ENCODE measurements around the gene CDH13.

CDH13 gene

DNA sequence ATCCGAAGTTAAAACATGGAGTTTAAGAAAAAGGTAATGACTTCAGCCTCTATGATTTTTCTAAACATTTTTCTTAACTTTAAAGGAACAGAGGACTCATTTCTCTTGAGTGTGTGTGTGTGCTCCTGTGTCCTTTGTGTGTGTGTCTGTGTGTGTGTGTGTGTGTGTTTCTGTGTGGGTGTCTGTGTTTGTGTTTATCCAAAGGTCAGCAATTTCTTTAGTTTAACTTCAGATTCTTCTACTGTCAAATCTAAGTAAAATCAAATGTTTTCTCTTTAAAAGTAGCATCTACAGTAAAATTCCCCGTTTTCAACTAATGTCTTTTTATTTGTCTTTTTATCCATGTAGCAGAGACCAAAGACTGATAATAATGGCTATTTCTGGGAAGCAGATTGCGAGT, 1212.8 kb downstream of the CDH13 start:
- no peak overlapping the region for H3K14ac ChIP-seq (ENCODE audit: low read length in 2 of 2)
- no peak overlapping the region for H3K4me2 ChIP-seq (ENCODE audit: low read length, poor library complexity, severe bottlenecking)
- no peak overlapping the region for H2BK5ac ChIP-seq (ENCODE audit: low read depth, low read length, poor library complexity, severe bottlenecking)
- no peak overlapping the region for H2BK12ac ChIP-seq (ENCODE audit: low read length in 2 of 2)
- no peaks in the 10 kb centered on the region for H3K9me3 ChIP-seq (ENCODE audit: control insufficient read depth, low read length)
- no peak overlapping the region for H2BK15ac ChIP-seq (ENCODE audit: low read depth, poor library complexity, severe bottlenecking)
- H3K36me3 ChIP-seq (ENCODE audit: control insufficient read depth in 1 of 2, insufficient read depth in 2 of 2, low read depth in 1 of 2, low read length in 2 of 2) = no peaks in the 10 kb centered on the region
- H2BK120ac ChIP-seq (ENCODE audit: low read depth, low read length) = no peak overlapping the region
- H2AK5ac ChIP-seq (ENCODE audit: low read length, severe bottlenecking) = no peak overlapping the region
- H3K27me3 ChIP-seq (ENCODE audit: control insufficient read depth in 1 of 2, insufficient read depth in 1 of 2, low read length in 2 of 2) = no peaks in the 10 kb centered on the region
- H3K18ac ChIP-seq (ENCODE audit: low read depth in 1 of 2, low read length in 2 of 2) = no peak overlapping the region
- DNase-seq = no peak
- no CpG with 5 or more reads among the region's 3 CpGs for WGBS
- H3K9ac ChIP-seq (ENCODE audit: low read length) = no peak overlapping the region
- no peak overlapping the region for H3K23ac ChIP-seq (ENCODE audit: low read length in 2 of 2)
- H3K79me1 ChIP-seq (replicated peaks; ENCODE audit: low read length, poor library complexity, severe bottlenecking) = no peaks in the 10 kb centered on the region
- no peak overlapping the region for H4K8ac ChIP-seq (ENCODE audit: low read length)
- no peak overlapping the region for H3K27ac ChIP-seq (ENCODE audit: low read length, poor library complexity, severe bottlenecking)
- H2AFZ ChIP-seq (ENCODE audit: low read depth, low read length) = no peak overlapping the region
- H3K4ac ChIP-seq (ENCODE audit: low read depth in 1 of 2, low read length in 2 of 2) = no peak overlapping the region
- H4K91ac ChIP-seq (ENCODE audit: low read length) = no peak overlapping the region
- peaks cover 2% of the 10 kb centered on the region for H3K4me1 ChIP-seq (ENCODE audit: control insufficient read depth, insufficient read depth, low read depth, low read length)
- no peak overlapping the region for H3K4me3 ChIP-seq (ENCODE audit: insufficient read depth in 1 of 2, low read depth in 1 of 2, low read length in 2 of 2)

DNA sequence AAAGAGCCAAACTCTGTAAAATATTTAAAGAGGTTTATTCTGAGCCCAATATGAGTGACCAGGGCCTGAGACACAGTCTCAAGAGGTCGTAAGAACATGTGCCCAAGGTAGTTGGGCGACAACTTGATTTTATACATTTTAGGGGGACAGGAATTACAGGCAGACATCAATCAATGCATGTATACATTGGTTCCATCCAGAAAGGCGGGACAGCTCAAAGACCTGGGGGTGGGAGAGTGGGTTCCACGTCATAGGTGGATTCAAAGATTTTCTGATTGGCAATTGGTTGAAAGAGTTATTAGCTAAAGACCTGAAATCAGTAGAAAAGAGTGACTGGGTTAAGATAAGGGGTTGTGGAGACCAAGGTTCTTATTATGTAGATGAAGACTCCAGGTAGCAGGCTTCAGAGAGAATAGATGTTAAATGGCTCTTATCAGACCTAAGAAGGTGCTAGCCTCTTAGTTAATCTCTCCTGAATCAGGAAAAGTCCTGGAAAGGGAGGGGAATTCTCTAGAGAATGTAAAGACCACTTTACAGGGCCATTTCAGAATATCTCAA, 1213.4 kb downstream of the CDH13 start:
- 51% methylated on average over 4 of the region's 4 CpGs for WGBS
- DNase-seq = no peak
- H3K79me1 ChIP-seq (replicated peaks; ENCODE audit: low read length, poor library complexity, severe bottlenecking) = no peaks in the 10 kb centered on the region

DNA sequence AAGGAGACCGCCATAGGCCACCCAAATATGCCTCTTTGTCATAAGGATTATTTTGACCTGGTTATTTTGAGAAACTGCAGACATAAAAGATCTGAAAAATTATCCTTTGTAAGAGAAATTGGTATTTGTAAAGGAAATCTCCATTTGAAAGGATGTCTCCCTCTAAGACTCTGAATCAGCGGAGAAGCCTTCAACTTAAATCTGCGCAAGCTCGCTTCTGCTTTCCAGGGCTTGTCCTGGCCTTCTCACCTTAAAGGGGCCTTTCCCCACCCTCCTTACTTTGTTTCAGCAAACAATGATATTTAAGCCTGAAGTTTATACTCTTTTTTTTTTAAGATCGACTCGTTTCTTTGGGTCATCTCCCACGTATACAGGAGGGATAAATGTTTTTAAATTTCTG, 1215.5 kb downstream of the CDH13 start:
- Histone ChIP-seq H3K27me3 (ENCODE audit: control insufficient read depth in 1 of 2, insufficient read depth in 1 of 2, low read length in 2 of 2) (no peaks in the 10 kb centered on the region), H3K27ac (ENCODE audit: low read length, poor library complexity, severe bottlenecking) (no peak overlapping the region), H4K91ac (ENCODE audit: low read length) (no peak overlapping the region), H2BK5ac (ENCODE audit: low read depth, low read length, poor library complexity, severe bottlenecking) (no peak overlapping the region), H3K9me3 (ENCODE audit: control insufficient read depth, low read length) (no peaks in the 10 kb centered on the region), H3K4me1 (ENCODE audit: control insufficient read depth, insufficient read depth, low read depth, low read length) (no peaks in the 10 kb centered on the region), H3K4me3 (ENCODE audit: insufficient read depth in 1 of 2, low read depth in 1 of 2, low read length in 2 of 2) (no peak overlapping the region), H3K79me1 (replicated peaks; ENCODE audit: low read length, poor library complexity, severe bottlenecking) (no peaks in the 10 kb centered on the region), H3K4me2 (ENCODE audit: low read length, poor library complexity, severe bottlenecking) (no peak overlapping the region), H3K18ac (ENCODE audit: low read depth in 1 of 2, low read length in 2 of 2) (no peak overlapping the region), H2AFZ (ENCODE audit: low read depth, low read length) (no peak overlapping the region), H3K9ac (ENCODE audit: low read length) (no peak overlapping the region), H2AK5ac (ENCODE audit: low read length, severe bottlenecking) (no peak overlapping the region), H3K4ac (ENCODE audit: low read depth in 1 of 2, low read length in 2 of 2) (no peak overlapping the region), H2BK15ac (ENCODE audit: low read depth, poor library complexity, severe bottlenecking) (no peak overlapping the region), H3K36me3 (ENCODE audit: control insufficient read depth in 1 of 2, insufficient read depth in 2 of 2, low read depth in 1 of 2, low read length in 2 of 2) (no peaks in the 10 kb centered on the region), H2BK120ac (ENCODE audit: low read depth, low read length) (no peak overlapping the region), H2BK12ac (ENCODE audit: low read length in 2 of 2) (no peak overlapping the region), H3K23ac (ENCODE audit: low read length in 2 of 2) (no peak overlapping the region), H4K8ac (ENCODE audit: low read length) (no peak overlapping the region), H3K14ac (ENCODE audit: low read length in 2 of 2) (no peak overlapping the region)
- 81% methylated on average over 6 of the region's 7 CpGs for WGBS
- no peak for DNase-seq

More for the DNA sequence above, 1213.4 kb downstream of the CDH13 start:
- H2BK5ac ChIP-seq (ENCODE audit: low read depth, low read length, poor library complexity, severe bottlenecking) = no peak overlapping the region
- H3K9me3 ChIP-seq (ENCODE audit: control insufficient read depth, low read length) = no peaks in the 10 kb centered on the region
- no peak overlapping the region for H2BK15ac ChIP-seq (ENCODE audit: low read depth, poor library complexity, severe bottlenecking)
- H4K91ac ChIP-seq (ENCODE audit: low read length) = no peak overlapping the region
- H3K23ac ChIP-seq (ENCODE audit: low read length in 2 of 2) = no peak overlapping the region
- H3K14ac ChIP-seq (ENCODE audit: low read length in 2 of 2) = no peak overlapping the region
- no peaks in the 10 kb centered on the region for H3K27me3 ChIP-seq (ENCODE audit: control insufficient read depth in 1 of 2, insufficient read depth in 1 of 2, low read length in 2 of 2)
- H3K18ac ChIP-seq (ENCODE audit: low read depth in 1 of 2, low read length in 2 of 2) = no peak overlapping the region
- H3K4me2 ChIP-seq (ENCODE audit: low read length, poor library complexity, severe bottlenecking) = no peak overlapping the region
- no peaks in the 10 kb centered on the region for H3K36me3 ChIP-seq (ENCODE audit: control insufficient read depth in 1 of 2, insufficient read depth in 2 of 2, low read depth in 1 of 2, low read length in 2 of 2)
- peaks cover 2% of the 10 kb centered on the region for H3K4me1 ChIP-seq (ENCODE audit: control insufficient read depth, insufficient read depth, low read depth, low read length)
- no peak overlapping the region for H3K9ac ChIP-seq (ENCODE audit: low read length)
- no peak overlapping the region for H4K8ac ChIP-seq (ENCODE audit: low read length)
- no peak overlapping the region for H3K4ac ChIP-seq (ENCODE audit: low read depth in 1 of 2, low read length in 2 of 2)
- H2AFZ ChIP-seq (ENCODE audit: low read depth, low read length) = no peak overlapping the region
- no peak overlapping the region for H2BK12ac ChIP-seq (ENCODE audit: low read length in 2 of 2)
- H3K4me3 ChIP-seq (ENCODE audit: insufficient read depth in 1 of 2, low read depth in 1 of 2, low read length in 2 of 2) = no peak overlapping the region
- H2BK120ac ChIP-seq (ENCODE audit: low read depth, low read length) = no peak overlapping the region
- H2AK5ac ChIP-seq (ENCODE audit: low read length, severe bottlenecking) = no peak overlapping the region
- no peak overlapping the region for H3K27ac ChIP-seq (ENCODE audit: low read length, poor library complexity, severe bottlenecking)

DNA sequence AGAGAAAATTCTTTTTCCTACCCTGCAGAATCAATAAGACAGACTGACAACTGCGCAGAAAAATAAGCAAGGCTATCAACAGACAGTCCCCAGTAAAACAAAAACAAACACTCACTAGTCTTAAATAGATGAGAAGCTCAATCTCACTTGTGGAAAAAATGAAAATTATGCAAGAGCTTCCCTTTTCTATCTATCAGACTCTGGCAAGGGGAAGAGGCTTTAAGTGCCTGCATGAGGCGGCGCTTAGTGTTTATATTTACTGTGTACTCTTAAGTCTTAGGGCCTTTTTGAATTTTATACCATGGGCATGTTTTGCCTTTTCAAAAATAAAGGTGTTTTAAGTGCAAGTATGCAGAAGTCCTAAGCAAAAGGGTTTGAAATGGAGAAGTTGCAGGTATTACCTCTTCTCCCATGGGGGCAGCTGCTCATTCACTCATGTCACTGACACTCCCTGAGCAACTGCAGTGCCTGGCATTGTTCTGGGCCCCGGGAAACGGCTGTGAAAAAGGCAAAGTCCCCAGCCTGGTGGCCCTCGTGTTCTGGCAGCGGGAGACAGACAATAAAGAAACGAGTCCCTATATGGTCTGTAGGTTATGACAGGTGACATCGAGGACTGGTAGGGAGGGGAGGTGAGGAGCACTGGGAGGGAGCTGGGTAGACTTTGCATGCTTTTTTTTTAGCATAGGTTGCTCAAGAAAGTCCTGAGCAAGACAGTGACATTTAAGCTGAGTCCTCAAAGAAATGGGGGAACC, 1216.2 kb downstream of the CDH13 start:
- Histone ChIP-seq H4K8ac (ENCODE audit: low read length) (no peak overlapping the region), H2BK15ac (ENCODE audit: low read depth, poor library complexity, severe bottlenecking) (no peak overlapping the region), H3K27me3 (ENCODE audit: control insufficient read depth in 1 of 2, insufficient read depth in 1 of 2, low read length in 2 of 2) (no peaks in the 10 kb centered on the region), H3K23ac (ENCODE audit: low read length in 2 of 2) (no peak overlapping the region), H3K9me3 (ENCODE audit: control insufficient read depth, low read length) (no peaks in the 10 kb centered on the region), H2BK12ac (ENCODE audit: low read length in 2 of 2) (no peak overlapping the region), H3K4ac (ENCODE audit: low read depth in 1 of 2, low read length in 2 of 2) (no peak overlapping the region), H2BK5ac (ENCODE audit: low read depth, low read length, poor library complexity, severe bottlenecking) (no peak overlapping the region), H3K27ac (ENCODE audit: low read length, poor library complexity, severe bottlenecking) (no peak overlapping the region), H3K4me2 (ENCODE audit: low read length, poor library complexity, severe bottlenecking) (no peak overlapping the region), H3K9ac (ENCODE audit: low read length) (no peak overlapping the region), H3K79me1 (replicated peaks; ENCODE audit: low read length, poor library complexity, severe bottlenecking) (no peaks in the 10 kb centered on the region), H3K4me1 (ENCODE audit: control insufficient read depth, insufficient read depth, low read depth, low read length) (no peaks in the 10 kb centered on the region), H2AK5ac (ENCODE audit: low read length, severe bottlenecking) (no peak overlapping the region), H2BK120ac (ENCODE audit: low read depth, low read length) (no peak overlapping the region), H3K36me3 (ENCODE audit: control insufficient read depth in 1 of 2, insufficient read depth in 2 of 2, low read depth in 1 of 2, low read length in 2 of 2) (no peaks in the 10 kb centered on the region), H3K18ac (ENCODE audit: low read depth in 1 of 2, low read length in 2 of 2) (no peak overlapping the region), H2AFZ (ENCODE audit: low read depth, low read length) (no peak overlapping the region), H4K91ac (ENCODE audit: low read length) (no peak overlapping the region), H3K4me3 (ENCODE audit: insufficient read depth in 1 of 2, low read depth in 1 of 2, low read length in 2 of 2) (no peak overlapping the region), H3K14ac (ENCODE audit: low read length in 2 of 2) (no peak overlapping the region)
- WGBS = 33% methylated on average over 9 of the region's 9 CpGs
- peak; percentile 74 for DNase-seq
